Left renal pelvis (tissue), 4 donors: ENCODE data around the gene FGG. TPM values are rescaled to one million over a fixed set of nuclear protein-coding genes. Genes with fewer than 3 reads are reported as not detected.

Experiments
- DNase-seq, 4 donors: peaks; one replicate each; pipeline ENCODE4 v3.0.0-alpha.2; 2013; ENCODE audit warnings: low read depth in 4 of 4, low spot score in 3 of 4
- polyA plus RNA-seq, 4 donors: library from polyadenylated mRNA; unstranded; fragments of 120-200 nt; gene quantifications; one replicate each; pipeline ENCODE4 v1.2.1, GENCODE V29; 2013; ENCODE audit not compliant: insufficient read length in 4 of 4

FGG gene
- polyA plus RNA-seq, 4 donors, result 0.27 to 25.0 TPM; not detected in 2

GRCh38 chr4:154559494-154560418 is 52.7 kb downstream of the FGG start:
- DNase-seq, result no peak

GRCh38 chr4:154559141-154559493 is 53.3 kb downstream of the FGG start:
- no peak for DNase-seq

Other genes with a start within 250 kb of the FGG start
- 10 to 100 TPM in 1 of 4 donors, 1 to 10 TPM in 3; 6.3 to 26.0 (median 8.1) TPM for gene DCHS2, start 120.9 kb downstream of the FGG start, polyA plus RNA-seq
- 100 to 1,000 TPM in 3 of 4 donors, 10 to 100 TPM in 1; 88.4 to 132 (median 110) TPM for gene PLRG1, start 62.3 kb downstream of the FGG start, polyA plus RNA-seq
- 100 to 1,000 TPM in 1 of 4 donors, 10 to 100 TPM in 1, 1 to 10 TPM in 2; 5.5 to 122 (median 21.1) TPM for gene FGB, start 49.6 kb downstream of the FGG start, polyA plus RNA-seq
- gene FGA, start 21.9 kb downstream of the FGG start, polyA plus RNA-seq, result 10 to 100 TPM in 1 of 4 donors, 1 to 10 TPM in 1, not detected in 2; 1.2 to 25.6 TPM
- under 1 TPM; 0.70 to 0.98 (median 0.88) TPM for gene LRAT, start 131.3 kb upstream of the FGG start, polyA plus RNA-seq
- gene RBM46, start 168.6 kb upstream of the FGG start, polyA plus RNA-seq, result under 1 TPM; 0.05 to 0.13 (median 0.09) TPM